Measurements from ENCODE around the gene AK1. TPM values are rescaled to one million over a fixed set of nuclear protein-coding genes. Genes with fewer than 3 reads are reported as not detected.

The AK1 gene
- total and polyA plus RNA-seq, 9 of the 15 experiments (the other 6 are each of a cell fraction or from before 2014, with no cell fraction given) = 10.1 to 71.8 (median 39.0) TPM

GRCh38 chr9:127875306-127875966 lies 2.0 kb downstream of the AK1 start (continued):
- TF ChIP-seq MGA (IDR thresholded peaks at IDR 0.05) = no peak
